TTC549 (cell line): Measurements from ENCODE around the gene SEC24B.
"Not testable (repeated sequence)": the region's sequence is repeated elsewhere in the genome, so short reads cannot be mapped to it uniquely, and the experiment has no call there.

ENCODE experiments used
- FAIRE-seq: peaks from 2 replicates; lab custom pipeline; 2012; peaks lifted over from hg19 to GRCh38; lab: Jason Lieb, UNC

SEC24B gene

GRCh38 chr4:109434007-109434971 lies 674 bp downstream of the SEC24B start:
- FAIRE-seq: no peak

- FAIRE-seq: no peak
Measured at GRCh38 chr4:109435635-109436034, 2.0 kb downstream of the SEC24B start.

GRCh38 chr4:109436504-109436903 lies 2.9 kb downstream of the SEC24B start:
- no peak for FAIRE-seq

GRCh38 chr4:109440948-109441347 lies 7.3 kb downstream of the SEC24B start:
- no peak for FAIRE-seq

GRCh38 chr4:109441862-109442458 lies 8.3 kb downstream of the SEC24B start:
- no peak for FAIRE-seq

- no peak for FAIRE-seq
Measured at GRCh38 chr4:109444182-109444844, 10.7 kb downstream of the SEC24B start.

- FAIRE-seq: no peak
Measured at GRCh38 chr4:109447278-109447677, 13.7 kb downstream of the SEC24B start.

- FAIRE-seq: no peak
Measured at GRCh38 chr4:109451544-109452273, 18.1 kb downstream of the SEC24B start.

GRCh38 chr4:109453110-109453509 lies 19.5 kb downstream of the SEC24B start:
- FAIRE-seq: not testable (repeated sequence)

- FAIRE-seq: no peak
Measured at GRCh38 chr4:109462297-109462696, 28.7 kb downstream of the SEC24B start.

GRCh38 chr4:109462802-109463201 lies 29.2 kb downstream of the SEC24B start:
- FAIRE-seq: no peak

- FAIRE-seq: no peak
Measured at GRCh38 chr4:109465069-109465468, 31.5 kb downstream of the SEC24B start.

GRCh38 chr4:109469915-109470314 lies 36.3 kb downstream of the SEC24B start:
- FAIRE-seq: no peak

- no peak for FAIRE-seq
Measured at GRCh38 chr4:109472343-109472761, 38.7 kb downstream of the SEC24B start.

GRCh38 chr4:109473824-109474223 lies 40.2 kb downstream of the SEC24B start:
- FAIRE-seq: no peak

- no peak for FAIRE-seq
Measured at GRCh38 chr4:109486007-109486406, 52.4 kb downstream of the SEC24B start.

GRCh38 chr4:109494563-109494962 lies 60.9 kb downstream of the SEC24B start:
- no peak for FAIRE-seq

GRCh38 chr4:109495514-109495913 lies 61.9 kb downstream of the SEC24B start:
- FAIRE-seq: no peak

- FAIRE-seq: no peak
Measured at GRCh38 chr4:109496875-109497274, 63.3 kb downstream of the SEC24B start.

GRCh38 chr4:109497511-109497910 lies 63.9 kb downstream of the SEC24B start:
- no peak for FAIRE-seq

- FAIRE-seq: no peak
Measured at GRCh38 chr4:109499513-109499912, 65.9 kb downstream of the SEC24B start.

- FAIRE-seq: no peak
Measured at GRCh38 chr4:109506890-109507289, 73.3 kb downstream of the SEC24B start.
